Activated gamma-delta T cell (primary cell): ENCODE data around the gene IL1RAP.
"Not testable (repeated sequence)": the region's sequence is repeated elsewhere in the genome, so short reads cannot be mapped to it uniquely, and the experiment has no call there.

ENCODE experiments used
- DNase-seq: peaks from one replicate; lab custom pipeline; 2025; lab: John Stamatoyannopoulos, UW
- total RNA-seq, 2 donors: gene quantifications; one replicate each; lab custom pipeline; 2026; lab: John Stamatoyannopoulos, UW

The IL1RAP gene, protein sequence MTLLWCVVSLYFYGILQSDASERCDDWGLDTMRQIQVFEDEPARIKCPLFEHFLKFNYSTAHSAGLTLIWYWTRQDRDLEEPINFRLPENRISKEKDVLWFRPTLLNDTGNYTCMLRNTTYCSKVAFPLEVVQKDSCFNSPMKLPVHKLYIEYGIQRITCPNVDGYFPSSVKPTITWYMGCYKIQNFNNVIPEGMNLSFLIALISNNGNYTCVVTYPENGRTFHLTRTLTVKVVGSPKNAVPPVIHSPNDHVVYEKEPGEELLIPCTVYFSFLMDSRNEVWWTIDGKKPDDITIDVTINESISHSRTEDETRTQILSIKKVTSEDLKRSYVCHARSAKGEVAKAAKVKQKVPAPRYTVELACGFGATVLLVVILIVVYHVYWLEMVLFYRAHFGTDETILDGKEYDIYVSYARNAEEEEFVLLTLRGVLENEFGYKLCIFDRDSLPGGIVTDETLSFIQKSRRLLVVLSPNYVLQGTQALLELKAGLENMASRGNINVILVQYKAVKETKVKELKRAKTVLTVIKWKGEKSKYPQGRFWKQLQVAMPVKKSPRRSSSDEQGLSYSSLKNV
- total RNA-seq = 15.8 to 20.2 reads per million in 2 donors

DNA sequence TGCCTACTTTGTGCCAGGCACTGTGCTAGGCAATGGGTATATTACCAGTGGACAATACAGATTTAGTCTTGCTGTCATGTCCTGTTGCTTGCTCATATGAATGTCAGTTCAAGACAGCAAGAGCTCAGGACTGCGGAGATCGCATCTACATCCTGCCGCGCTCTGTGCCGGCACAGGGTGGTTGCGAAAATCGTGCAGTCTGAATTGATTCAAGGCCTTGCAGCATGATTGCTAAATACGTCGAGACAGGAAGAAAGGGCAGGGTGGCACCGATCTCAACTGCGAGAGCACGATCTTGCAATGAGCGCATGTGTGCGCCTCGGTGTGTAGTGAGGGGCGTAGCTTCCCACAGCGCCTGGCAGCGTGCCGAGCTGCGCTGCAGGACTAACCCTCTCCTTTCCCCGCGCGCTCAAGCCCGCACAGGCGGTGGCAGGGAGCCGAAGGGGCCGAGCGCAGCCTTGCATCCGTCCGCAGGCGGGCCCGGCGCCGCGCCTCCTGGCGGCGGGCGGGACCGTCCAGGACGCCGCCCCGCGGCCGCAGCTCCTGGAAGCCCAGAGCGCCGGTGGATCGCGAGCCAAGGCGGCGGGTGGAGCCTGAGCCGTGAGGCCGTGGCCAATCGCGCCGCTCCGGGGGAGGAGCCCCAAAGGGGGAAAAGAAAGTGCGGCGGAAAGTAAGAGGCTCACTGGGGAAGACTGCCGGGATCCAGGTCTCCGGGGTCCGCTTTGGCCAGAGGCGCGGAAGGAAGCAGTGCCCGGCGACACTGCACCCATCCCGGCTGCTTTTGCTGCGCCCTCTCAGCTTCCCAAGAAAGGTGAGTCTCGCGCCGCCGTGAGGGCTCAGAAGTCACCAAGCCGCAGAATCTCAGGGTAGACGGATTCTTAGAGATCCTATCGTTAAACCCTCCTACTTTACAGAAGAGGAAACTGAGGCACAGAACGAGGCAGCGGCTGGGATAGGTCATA lies at the start of gene IL1RAP:
TSS of gene IL1RAP (plus strand) at position 677 of the 962 bp plus-strand sequence. CDS start 50,205 bp downstream, outside the sequence.
- peak; percentile 75 for DNase-seq

DNA sequence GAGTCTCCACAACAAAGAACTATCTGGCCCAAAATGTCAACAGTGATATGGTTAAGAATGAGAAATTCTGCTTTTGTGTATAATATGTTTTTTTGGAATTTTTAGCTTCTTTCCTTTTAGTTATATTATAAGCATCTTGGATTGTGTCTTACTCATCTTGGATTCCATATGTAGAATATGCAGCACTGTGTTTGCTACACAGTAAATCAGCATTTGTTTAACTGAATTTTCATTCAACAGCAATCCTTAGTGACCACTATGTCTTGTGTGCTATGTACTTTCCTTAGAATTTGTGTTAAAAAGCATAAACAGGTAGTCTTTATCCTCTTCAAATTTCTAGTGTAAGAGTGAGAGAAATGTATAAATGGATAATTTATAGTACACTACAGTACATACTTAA lies 46.0 kb upstream of the IL1RAP start:
- DNase-seq = no peak

DNA sequence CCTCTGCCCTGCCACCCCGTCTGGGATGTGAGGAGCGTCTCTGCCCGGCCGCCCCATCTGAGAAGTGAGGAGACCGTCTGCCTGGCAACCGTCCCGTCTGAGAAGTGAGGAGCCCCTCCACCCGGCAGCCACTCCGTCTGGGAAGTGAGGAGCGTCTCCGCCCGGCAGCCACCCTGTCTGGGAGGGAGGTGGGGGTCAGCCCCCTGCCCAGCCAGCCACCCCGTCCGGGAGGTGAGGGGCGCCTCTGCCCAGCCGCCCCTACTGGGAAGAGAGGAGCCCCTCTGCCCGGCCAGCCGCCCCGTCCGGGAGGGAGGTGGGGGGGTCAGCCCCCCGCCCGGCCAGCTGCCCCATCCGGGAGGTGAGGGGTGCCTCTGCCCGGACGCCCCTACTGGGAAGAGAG lies 40.6 kb upstream of the IL1RAP start:
- not testable (repeated sequence) for DNase-seq

DNA sequence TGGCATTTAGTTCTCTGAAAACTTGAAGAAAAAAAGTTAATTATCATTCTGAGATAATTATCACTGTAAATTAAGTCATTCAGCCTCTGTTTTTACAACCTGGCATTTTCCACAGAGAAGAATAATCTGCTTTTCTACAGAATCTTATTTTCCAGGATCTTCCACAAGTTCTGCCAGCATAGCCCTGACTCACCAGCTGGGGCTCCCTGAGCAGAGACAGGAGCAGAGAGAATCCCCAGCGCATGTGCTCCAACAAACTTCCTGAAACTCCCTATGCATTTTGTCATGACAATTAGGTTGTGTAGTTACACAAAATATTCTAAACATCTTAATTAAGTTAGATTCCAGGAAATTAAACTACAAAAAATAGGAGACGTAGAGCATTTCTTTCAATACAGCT lies 32.1 kb upstream of the IL1RAP start:
- no peak for DNase-seq

DNA sequence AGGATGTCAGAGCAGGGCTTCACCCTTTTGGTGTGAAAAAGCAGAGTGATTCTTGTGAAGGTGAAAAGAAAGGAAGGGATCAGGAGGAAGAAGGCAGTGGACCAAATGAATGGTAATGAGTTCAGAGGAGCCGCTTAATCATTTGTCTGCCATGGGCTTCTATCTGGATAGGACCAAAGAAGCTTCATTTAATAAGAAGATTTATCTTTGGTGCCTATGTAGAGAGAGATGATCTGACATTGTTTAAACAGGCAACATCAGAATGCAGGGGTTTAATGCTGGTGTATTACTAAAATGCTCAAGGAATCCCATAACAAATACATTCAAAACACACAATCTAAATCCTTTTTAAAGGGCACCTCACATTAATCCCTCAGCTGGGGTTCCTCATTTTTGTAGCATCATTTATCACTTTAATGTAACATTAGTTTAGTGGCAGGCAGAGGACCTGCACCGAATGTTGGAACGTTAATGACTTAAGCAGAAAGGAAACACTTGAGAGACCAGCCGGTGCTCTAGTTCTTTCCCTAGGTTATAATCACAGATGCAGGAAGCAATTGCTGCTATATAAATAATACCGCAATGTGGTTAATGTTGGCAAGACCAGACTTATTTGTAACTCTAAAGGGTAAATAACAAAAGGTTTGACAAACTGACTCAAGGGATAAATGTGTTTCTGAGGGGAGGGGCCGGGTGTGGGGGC lies 27.9 kb upstream of the IL1RAP start:
- DNase-seq = no peak

DNA sequence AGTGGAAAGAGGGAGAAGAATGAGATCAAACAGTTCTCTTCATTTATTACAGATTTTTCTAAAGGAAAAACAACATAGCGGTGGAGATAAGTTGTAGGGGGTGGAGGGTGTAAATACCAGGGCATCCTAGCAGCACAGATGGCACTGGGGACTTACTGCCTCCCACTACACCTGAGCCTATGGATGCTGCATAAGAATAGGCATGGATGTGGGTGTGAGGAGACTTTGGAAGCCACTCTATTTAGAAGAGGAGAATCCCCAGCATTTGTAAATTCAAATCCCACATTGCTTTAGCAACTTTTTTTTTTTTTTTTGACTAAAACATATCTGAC lies 27.4 kb upstream of the IL1RAP start:
- DNase-seq = no peak

DNA sequence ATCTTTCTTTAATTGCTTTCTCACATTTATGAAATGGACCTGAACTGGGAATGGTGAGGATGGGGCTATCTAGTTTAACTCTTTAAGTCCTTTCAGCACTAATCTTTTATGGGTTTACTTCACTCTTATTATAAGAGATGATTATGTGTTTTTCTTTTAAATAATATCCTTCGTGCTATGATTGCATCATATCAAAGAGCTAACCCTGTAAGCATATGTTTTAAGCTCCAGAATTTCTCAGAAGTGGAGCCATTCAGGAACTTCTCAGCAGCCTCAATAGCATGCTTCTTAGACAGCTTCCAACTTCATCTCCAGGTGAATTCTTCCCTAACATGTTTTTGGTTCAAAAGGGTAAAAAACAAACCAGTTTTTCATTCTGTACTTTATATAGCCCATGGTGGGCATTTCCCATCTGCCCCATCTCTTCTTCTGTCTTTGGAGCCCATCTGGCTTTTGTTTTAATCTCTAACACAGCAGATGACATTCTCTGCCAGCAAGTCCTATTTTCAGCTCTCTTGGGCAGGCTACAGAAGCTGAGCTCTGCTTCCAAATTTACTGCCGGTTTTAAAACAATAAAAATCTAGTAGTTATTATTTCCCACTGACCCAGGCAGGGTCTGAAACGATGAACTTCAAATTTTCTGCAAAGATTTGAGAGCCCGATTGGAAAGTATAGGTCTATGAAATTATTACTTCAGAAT lies 26.8 kb upstream of the IL1RAP start:
- no peak for DNase-seq

DNA sequence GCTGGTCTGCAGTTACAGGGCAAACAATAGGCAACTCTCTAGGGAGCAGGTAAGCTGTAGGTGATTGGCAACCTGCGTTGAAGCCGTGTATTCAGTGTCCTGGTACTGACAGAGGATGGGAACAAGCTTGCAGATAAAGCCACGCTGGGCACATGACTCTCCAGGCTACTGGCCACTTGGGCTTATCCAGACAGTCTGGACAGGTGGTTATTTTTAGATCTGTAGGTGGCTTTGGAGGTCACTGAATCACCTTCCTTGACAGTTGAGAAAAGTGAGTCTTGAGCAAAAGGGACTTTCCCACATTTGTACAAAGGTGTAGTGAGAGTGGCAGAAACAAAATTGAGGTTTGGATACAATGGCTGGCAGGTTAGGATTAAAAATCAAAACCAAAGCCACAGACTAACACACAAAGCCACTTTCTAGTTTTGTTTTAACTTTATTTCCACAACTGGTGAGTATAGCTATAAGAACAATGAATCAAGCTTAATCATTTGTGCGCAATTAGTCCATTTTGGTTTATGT lies 22.3 kb upstream of the IL1RAP start:
- no peak for DNase-seq

DNA sequence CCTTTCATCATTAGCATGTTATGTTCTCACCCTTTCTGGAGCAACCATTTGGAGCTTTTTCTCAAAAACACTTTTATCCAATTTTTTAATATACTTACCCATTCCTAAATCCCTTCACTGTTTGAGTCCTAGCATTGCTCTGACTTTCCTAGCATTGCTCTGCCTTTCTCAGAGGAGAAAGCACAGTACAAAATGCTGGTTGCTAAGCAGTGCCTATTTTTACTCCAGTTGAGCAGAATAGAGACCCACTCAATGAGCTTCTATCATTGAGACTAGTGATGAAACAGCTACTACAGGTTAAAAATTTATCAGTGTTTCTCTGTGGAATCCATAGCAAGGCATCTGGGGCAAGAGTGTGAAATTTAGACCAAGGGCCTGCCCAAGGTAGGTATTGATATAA lies 21.8 kb upstream of the IL1RAP start:
- no peak for DNase-seq

DNA sequence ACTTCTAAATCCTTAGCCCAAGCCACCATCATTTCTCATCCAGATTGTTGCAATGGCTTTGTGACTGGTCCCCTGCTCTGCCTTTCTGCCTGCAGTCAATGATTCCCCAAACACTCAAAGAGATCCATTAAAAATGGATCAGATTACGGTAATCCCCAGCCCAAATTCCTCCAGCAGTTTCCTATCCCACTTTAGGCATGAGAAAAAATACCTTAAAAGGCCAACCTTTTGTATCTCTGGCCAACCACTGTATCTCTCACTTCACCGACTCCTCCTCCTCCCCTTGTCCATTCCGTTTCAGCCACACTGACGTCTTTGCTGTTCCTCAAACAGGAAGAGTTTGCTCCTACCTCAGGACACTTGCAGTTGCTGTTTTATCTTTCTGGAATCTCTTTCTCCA lies 20.9 kb upstream of the IL1RAP start:
- DNase-seq = no peak

DNA sequence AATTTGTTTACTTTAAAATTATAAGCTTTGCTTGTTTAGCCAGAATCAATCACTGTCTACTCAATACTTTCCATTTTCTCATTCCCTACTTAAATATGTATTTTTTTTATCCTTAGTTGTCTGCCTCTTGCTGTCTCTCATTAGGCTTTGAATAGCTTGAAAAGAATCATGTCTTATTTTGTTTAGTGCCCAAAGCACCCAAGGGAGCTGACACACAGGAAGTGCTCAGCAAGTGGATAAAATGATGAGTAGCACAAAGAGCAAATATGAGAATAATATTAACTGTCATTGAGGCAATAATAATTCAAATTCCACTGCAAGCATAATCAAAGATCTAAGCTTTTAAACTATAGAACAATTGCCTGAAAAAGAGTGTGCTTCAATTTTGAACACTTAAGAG lies 19.0 kb upstream of the IL1RAP start:
- DNase-seq = no peak

DNA sequence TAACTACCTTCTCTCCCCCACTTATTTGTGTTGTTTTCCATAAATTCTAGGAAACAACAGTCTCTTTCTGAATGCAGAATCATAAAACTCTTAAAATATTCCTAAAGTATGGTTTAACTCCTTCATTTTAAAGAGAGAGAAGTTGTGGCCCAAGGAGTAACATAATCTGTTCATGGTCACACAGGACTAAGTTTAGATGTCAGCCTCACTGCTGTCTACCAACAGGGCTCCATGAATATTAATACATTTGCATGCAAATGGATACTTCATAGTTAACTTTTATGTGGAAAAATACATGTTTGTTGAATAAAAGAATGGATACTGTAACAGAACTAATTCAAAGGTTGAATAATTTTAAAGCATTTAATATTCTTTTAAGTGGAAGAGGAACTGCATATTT lies 18.5 kb upstream of the IL1RAP start:
- DNase-seq = no peak

DNA sequence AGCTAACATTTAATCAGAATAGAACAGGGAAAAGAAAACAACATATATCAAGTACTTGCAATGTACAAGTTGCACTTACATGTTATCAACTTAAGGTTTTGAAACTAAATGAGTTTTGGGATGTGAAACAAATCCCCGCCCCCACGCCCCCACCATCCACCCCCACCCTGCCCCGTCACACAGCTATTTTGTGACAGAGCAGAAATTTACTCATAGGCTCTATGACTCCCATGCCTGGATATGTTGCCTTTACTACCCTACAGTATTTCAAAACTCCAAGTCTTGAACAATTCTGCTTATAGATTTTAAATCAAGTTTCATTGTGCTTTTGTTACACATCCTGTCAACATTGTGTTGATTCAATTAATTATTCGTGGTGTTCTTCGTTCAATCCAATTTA lies 18.1 kb upstream of the IL1RAP start:
- no peak for DNase-seq

DNA sequence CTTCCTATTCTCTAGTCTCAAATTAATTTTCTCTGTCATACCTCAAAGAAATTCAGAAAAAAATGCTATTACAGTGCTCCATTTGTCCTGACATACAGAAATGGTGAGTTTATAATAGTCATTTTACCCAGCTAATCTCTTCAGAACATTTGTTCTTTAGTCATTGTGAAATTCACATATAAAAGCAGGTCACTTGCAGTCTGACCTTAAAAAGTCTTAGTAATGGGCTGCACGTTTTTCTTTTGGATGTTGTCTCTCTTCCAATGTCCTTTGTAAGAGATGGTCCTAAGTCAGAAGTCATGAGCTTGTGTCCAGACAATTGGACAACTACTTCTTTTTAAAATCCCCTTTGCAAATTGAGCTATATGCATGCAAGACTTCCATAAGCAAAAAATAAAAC lies 17.0 kb upstream of the IL1RAP start:
- DNase-seq = no peak

DNA sequence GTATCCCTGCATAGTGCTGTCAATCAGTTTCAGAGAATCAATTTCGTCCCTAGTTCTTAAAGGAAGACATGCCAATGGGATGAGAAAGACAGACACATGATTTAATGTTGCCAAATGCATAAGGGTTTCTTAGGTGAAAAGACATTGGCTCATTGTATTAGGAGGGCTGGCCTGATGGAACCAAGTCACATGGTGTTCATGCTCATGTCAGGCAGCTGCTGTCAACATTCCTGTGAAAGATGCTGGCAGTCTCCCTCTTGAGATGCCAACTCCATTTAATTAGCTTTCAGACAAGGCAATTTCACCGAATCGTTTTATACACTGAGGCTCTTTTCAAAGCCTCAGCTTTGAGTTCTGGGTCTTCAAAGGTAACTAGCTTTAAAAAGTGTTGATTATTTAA lies 16.1 kb upstream of the IL1RAP start:
- DNase-seq = no peak

DNA sequence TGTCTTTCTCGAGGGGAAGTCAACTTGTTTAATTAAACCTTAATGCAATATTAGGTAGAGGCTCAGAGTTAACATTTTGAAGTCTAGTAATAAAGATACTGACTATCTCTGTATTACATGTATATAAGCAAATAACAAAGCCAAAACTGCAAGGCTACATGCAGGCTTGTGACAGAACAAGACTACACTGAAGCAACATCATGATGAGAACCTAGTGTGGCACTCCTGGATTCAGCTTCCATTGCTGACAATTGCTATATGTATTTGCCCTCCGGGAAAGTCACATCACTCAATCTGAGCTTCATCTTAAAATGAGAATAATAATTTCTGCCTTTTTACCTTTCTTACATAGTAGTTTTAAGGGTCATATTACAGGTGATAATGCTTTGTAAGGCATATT lies 15.6 kb upstream of the IL1RAP start:
- DNase-seq = no peak

DNA sequence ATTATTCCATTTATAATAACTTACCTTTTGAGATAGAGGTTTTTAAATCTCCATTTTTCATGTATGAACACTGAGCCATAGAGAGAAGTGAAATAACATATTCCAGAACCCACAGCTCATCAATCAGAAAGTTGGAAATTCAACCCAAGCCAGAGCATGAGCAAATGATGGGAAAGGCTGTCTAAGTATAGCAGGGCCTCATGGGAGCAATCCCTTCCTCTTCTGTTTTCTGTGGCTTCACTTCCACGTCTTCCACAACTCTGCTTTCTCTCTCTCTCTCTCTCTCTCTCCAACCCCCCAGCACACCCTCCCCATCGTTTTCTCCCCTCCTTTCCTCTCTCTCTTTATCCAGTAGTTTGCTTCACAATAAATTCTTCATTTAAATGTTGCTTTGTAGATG lies 14.8 kb upstream of the IL1RAP start:
- no peak for DNase-seq

DNA sequence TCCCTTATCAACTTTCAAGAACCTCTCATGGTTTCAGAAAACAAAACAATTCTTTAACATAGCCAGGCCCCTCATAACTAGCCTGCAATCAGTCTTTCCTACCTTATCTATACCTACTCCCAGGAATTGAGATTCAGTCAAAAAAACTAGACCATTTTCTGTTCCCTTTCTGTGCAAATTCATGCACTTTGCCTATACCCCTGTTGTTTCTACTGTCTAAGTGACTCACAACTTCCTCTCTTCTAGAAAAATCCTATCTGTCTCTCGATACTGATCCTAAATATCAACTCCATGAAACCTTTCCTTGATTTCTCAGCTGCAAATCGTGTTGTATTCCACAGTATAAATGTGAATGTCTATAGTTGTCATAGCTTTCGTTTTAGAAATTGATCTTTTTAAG lies 10.9 kb upstream of the IL1RAP start:
- no peak for DNase-seq

DNA sequence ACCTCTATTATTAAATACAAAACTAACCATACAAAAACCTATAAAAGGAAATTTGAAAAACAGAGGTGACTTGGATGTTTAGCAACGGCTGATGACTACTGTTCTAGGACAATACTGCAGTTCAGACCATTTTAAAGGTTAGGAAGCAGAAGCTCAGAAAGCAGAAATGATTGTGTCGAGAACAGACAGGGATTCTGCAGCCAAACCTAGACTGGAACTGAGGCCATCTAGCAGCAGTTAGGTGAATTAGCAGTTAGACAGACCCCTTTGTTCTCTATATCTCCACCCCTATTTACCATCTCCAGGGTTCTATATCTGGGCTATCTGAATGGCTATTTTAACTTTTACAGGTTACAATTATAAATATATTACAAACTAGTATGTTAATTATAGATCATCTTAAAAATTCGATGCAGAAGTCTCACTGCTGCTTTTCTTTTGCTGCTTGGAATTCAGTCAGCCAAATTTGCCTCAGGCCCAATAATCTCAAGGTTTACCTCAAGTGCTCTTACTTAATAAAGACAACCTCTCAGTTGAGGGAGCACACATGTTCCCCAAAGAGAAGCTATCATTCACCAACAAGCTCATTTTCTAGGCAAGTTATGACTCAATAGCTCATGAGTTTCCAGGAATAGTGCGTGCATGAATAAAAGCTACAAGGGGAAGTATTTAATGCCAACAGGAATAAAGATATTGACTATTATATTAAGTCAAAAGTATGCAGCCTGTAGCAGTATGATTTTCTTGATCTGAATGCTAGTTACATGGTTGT lies 9.3 kb upstream of the IL1RAP start:
- no peak for DNase-seq

DNA sequence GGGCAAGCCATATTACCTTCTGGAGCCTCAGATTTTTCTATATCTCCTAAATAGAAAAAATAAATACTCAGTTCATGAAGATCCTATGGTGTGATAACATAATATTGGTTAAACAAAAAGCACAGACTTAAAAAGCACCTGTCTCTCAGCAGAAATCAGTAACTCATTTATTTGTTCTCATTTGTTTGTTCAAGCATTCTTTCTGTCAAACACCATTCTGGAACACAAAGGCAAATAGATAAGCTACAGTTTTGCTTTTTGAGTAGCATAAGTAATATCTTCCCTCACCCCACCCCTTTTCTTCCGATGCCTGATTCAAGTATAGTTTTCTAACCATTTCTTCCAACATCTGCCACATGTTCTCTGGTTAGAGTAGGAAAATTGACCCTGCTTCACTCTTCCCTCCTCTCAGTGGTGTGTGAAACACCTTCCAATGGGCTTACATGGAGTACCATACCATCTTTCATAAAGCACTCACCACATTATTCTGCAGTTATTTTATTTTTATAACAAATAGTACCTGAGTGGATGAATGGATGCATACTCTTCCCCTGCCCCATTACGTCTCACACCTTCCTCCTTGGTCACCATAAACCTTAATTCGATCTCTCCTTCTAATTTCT lies 8.4 kb upstream of the IL1RAP start:
- DNase-seq = no peak
